ENCODE measurements around the gene MCOLN1. TPM values are rescaled to one million over a fixed set of nuclear protein-coding genes. Genes with fewer than 3 reads are reported as not detected.

The MCOLN1 gene
- total and polyA plus RNA-seq, 2 of the 8 experiments (the other 6 are each of a cell fraction or from before 2014, with no cell fraction given) = 19.1 to 40.0 TPM

DNA sequence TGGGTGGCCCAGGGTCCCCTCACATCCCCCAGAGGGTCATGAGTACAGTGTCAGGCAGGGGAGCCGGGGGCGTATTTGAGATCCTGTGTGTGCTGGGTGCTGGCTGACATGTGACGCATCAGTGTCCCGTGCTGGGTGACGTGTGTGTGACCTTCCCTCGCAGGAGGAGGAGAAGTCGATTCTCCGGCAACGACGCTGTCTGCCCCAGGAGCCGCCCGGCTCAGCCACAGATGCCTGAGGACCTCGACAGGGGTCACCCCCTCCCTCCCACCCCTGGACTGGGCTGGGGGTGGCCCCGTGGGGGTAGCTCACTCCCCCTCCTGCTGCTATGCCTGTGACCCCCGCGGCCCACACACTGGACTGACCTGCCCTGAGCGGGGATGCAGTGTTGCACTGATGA is 38.9 kb downstream of the MCOLN1 start:
- no peak for TF ChIP-seq SP2 (IDR thresholded peaks at IDR 0.05; ENCODE audit: low read length)
- TF ChIP-seq SRF (IDR thresholded peaks at IDR 0.05; ENCODE audit: low read depth, low read length) = no peak
- no peak for TF ChIP-seq HDAC6 (IDR thresholded peaks at IDR 0.05; ENCODE audit: low read depth, low read length)
- TF ChIP-seq EGR1 (IDR thresholded peaks at IDR 0.05; ENCODE audit: borderline replicate concordance, low read depth, low read length) = no peak
- TF ChIP-seq TCF12 (IDR thresholded peaks at IDR 0.05; ENCODE audit: low read depth, low read length) = no peak
- no peak for TF ChIP-seq SP4 (IDR thresholded peaks at IDR 0.05; ENCODE audit: low read length)
- TF ChIP-seq MAFK (IDR thresholded peaks at IDR 0.05; ENCODE audit: low read depth, low read length) = no peak
- no peak for TF ChIP-seq CTBP2 (IDR thresholded peaks at IDR 0.05; ENCODE audit: borderline replicate concordance, insufficient read depth, insufficient read length, low read length)
- TF ChIP-seq JUN (IDR thresholded peaks at IDR 0.05; ENCODE audit: low read depth, low read length) = no peak
- TF ChIP-seq ATF3 (IDR thresholded peaks at IDR 0.05; ENCODE audit: insufficient read depth, low read depth, low read length) = no peak
- no peak for TF ChIP-seq SUZ12 (IDR thresholded peaks at IDR 0.05; ENCODE audit: low read length)
- no peak for TF ChIP-seq TEAD4 (IDR thresholded peaks at IDR 0.05; ENCODE audit: low read depth, low read length)
- no peak for TF ChIP-seq NANOG (IDR thresholded peaks at IDR 0.05; ENCODE audit: insufficient read depth, low read depth, low read length, poor library complexity, severe bottlenecking)
- Histone ChIP-seq H2BK12ac (ENCODE audit: low read depth, low read length) (no peak overlapping the region), H3K23ac (ENCODE audit: insufficient read length) (no peak overlapping the region), H2AFZ (ENCODE audit: low read length) (no peak overlapping the region), H4K20me1 (replicated peaks in 1 of 2; ENCODE audit: control insufficient read depth in 1 of 2, insufficient read depth in 2 of 2, low read length in 2 of 2) (peaks cover 0 to 10% of the 10 kb centered on the region in 2 experiments), H3K79me1 (ENCODE audit: low read depth, low read length) (no peaks in the 10 kb centered on the region), H3K36me3 (ENCODE audit: control insufficient read depth in 2 of 4, insufficient read depth in 4 of 4, low read length in 3 of 4) (peaks cover 10 to 23% (median 18%) of the 10 kb centered on the region in 4 experiments), H2BK20ac (ENCODE audit: low read length) (no peak overlapping the region), H3K14ac (ENCODE audit: insufficient read length) (no peak overlapping the region), H4K91ac (replicated peaks; ENCODE audit: insufficient read length, low read length) (no peak overlapping the region), H3K4ac (replicated peaks; ENCODE audit: insufficient read length, low read depth, low read length) (no peak overlapping the region), H2BK15ac (ENCODE audit: low read length) (no peak overlapping the region), H3K23me2 (ENCODE audit: low read depth, low read length) (no peaks in the 10 kb centered on the region), H3K4me2 (ENCODE audit: insufficient read depth in 1 of 2, low read depth in 2 of 2, low read length in 2 of 2) (no peak overlapping the region), H3K27me3 (replicated peaks in 1 of 4; ENCODE audit: control insufficient read depth in 3 of 4, extremely low read depth in 1 of 4, insufficient read depth in 3 of 4, low read length in 3 of 4) (no peaks in the 10 kb centered on the region), H3K9ac (replicated peaks in 1 of 4; ENCODE audit: extremely low read depth in 1 of 4, low read depth in 3 of 4, low read length in 3 of 4) (no peak overlapping the region), H3K9me3 (ENCODE audit: insufficient read depth in 2 of 2, low read depth in 1 of 2, low read length in 1 of 2) (no peaks in the 10 kb centered on the region), H3K27ac (ENCODE audit: low read depth, low read length) (no peak overlapping the region), H4K5ac (ENCODE audit: insufficient read length, low read depth, low read length) (no peak overlapping the region), H3K4me1 (replicated peaks in 1 of 4; ENCODE audit: control insufficient read depth in 3 of 4, insufficient read depth in 4 of 4, low read length in 3 of 4) (no peaks in the 10 kb centered on the region), H3K18ac (ENCODE audit: extremely low read depth, low read length) (no peak overlapping the region), H4K8ac (ENCODE audit: extremely low read depth, insufficient read depth, low read length) (no peak overlapping the region), H2BK120ac (replicated peaks; ENCODE audit: low read depth, low read length) (no peak overlapping the region), H2BK5ac (ENCODE audit: low read depth, low read length) (no peak overlapping the region), H2AK5ac (ENCODE audit: low read depth, low read length) (no peak overlapping the region), H3K56ac (replicated peaks; ENCODE audit: insufficient read length, low read depth, low read length) (no peak overlapping the region), H3K79me2 (ENCODE audit: control insufficient read depth in 1 of 2, insufficient read depth in 2 of 2, low read length in 2 of 2) (no peaks in the 10 kb centered on the region), H3K4me3 (ENCODE audit: extremely low read depth in 1 of 4, insufficient read depth in 2 of 4, low read depth in 3 of 4, low read length in 4 of 4) (no peak overlapping the region)
- ChIA-PET POLR2A (ENCODE audit: partially characterized antibody) (interaction anchor here (0.9 kb wide), 1 partner anchor 10 kb away, joined by 4 read pairs; no protein-coding TSS in a partner anchor), CTCF (ENCODE audit: partially characterized antibody) (no interaction called here)
- FAIRE-seq (no peak), DNase-seq (ENCODE audit: low read depth in 1 of 2, low spot score in 2 of 2) (no peak)
- 85% methylated on average over 12 of the region's 17 CpGs; no CpG with 5 or more reads in 1 of the 2 experiments for WGBS, 2 experiments (ENCODE audit: extremely low coverage in 1 of 2, insufficient coverage in 1 of 2, insufficient read length in 1 of 2, insufficient replicate concordance in 2 of 2, low coverage in 1 of 2, low lambda C conversion rate in 2 of 2, missing lambda C conversion rate in 1 of 2)
